ENCODE measurements around the gene CD33.

DNA sequence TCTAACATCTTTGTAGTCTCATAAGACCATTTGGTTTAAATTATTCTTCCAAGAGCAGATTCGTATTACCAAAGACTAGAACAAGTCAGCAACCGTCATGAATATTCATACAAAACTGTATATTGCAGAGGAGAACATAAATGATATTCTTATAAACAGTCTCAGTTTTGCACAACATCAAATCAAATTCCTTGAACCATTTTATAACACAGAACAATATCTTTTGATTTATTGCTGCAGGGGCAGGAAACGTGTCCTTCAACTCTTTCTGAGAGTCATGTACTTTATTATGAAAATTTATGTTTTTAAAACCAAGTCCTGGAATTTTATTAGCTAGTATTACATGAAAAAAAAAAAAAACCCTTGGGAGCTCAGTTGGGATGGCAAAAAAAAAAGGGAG, 52.2 kb downstream of the CD33 start:
- TF ChIP-seq, protein P1, sequence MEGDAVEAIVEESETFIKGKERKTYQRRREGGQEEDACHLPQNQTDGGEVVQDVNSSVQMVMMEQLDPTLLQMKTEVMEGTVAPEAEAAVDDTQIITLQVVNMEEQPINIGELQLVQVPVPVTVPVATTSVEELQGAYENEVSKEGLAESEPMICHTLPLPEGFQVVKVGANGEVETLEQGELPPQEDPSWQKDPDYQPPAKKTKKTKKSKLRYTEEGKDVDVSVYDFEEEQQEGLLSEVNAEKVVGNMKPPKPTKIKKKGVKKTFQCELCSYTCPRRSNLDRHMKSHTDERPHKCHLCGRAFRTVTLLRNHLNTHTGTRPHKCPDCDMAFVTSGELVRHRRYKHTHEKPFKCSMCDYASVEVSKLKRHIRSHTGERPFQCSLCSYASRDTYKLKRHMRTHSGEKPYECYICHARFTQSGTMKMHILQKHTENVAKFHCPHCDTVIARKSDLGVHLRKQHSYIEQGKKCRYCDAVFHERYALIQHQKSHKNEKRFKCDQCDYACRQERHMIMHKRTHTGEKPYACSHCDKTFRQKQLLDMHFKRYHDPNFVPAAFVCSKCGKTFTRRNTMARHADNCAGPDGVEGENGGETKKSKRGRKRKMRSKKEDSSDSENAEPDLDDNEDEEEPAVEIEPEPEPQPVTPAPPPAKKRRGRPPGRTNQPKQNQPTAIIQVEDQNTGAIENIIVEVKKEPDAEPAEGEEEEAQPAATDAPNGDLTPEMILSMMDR (IDR thresholded peaks at IDR 0.05) = no peak
- TF ChIP-seq POLR2A (IDR thresholded peaks at IDR 0.05) (no peak), POLR2AphosphoS5 (IDR thresholded peaks at IDR 0.05) (no peak)

Measured in prostate gland (tissue), 2 donors.